HG03442 (cell line): ENCODE measurements around the gene CLDN5.

Source experiments
- ATAC-seq: cut with Tn5 transposase; IDR thresholded peaks from one replicate; pipeline ENCODE4 v1.9.1; 2021; ENCODE audit warnings: mild to moderate bottlenecking, moderate library complexity; ENCODE audit not compliant: unreplicated experiment

Gene CLDN5

GRCh38 chr22:19523240-19524169 lies 705 bp downstream of the CLDN5 start:
- no peak for ATAC-seq

GRCh38 chr22:19522881-19523239 lies 1.4 kb downstream of the CLDN5 start:
- ATAC-seq: no peak

DNA sequence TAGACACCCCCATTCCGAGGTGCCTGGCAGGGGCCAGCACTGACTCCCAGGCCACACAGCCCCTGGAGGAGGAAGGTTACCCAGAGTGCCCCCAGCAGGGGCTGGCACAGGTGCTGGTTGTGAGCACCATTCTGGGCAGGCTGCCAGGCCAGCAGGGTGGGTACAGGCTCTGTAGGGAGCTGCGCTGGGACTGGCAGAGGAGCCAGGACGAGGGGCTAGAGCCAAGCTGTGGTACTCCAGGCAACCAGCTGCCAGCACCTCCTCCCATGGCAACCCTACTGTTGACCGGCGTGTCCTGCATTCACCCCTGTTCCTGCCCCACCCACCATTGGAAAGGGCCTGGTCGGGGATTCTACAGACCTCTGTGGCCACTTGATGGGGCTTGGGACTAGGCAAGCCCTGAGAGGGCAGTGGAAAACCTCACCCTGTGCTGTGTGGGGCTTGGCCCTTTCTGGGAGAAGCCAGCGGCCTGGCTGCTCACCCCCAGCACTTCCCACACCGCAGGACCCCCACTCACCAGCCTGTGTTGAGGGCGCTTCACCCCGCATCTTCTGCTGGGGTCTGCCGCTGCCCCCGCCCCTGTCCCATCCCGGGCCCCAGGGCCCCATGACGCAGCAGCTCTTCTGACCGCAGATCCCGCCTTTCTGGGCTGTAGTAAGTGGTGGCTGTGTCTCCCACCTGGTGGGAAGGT lies 1.9 kb downstream of the CLDN5 start:
- no peak for ATAC-seq

- no peak for ATAC-seq
Measured at GRCh38 chr22:19520566-19521305, 3.5 kb downstream of the CLDN5 start.

DNA sequence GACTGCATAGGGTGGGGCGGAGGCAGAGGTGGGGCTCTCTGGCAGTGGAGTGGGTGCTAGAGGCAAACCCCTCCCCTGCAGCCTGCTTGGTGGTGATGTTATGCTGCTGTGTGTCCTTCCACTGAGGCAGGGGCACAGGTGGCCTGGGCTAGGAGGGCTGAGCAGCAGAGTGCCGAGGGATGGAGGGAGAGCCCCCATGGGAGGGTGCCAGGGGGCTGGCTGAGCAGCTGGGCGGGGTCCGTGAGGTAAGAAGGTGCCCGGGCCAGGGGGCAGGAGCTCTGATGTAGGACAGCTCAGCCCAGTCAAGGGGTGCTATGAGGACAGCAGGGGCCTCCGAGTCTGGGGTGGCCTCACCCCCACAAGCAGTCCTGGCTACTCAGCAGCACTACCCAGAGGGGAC lies 4.2 kb downstream of the CLDN5 start:
- no peak for ATAC-seq

GRCh38 chr22:19519041-19519926 lies 4.9 kb downstream of the CLDN5 start:
- ATAC-seq: no peak

DNA sequence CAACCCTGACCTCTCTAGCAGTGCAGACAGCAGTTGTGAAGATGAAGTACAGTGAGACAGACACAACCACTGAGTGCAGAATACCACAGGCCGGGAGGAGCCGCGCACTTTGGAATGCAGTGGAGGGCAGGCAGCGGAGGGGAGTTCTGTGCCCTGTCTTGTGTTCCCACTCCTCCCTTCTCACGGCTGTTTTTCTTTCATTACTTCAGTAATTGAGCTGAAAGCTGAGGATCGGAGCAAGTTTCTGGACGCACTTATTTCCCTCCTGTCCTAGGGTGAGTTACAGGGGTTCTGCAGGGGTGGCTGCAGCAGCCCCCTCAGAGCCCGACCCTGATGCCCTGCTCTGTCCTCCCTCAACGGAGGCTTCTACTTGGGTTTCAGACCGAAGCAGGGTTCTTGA lies 5.6 kb downstream of the CLDN5 start:
- ATAC-seq: no peak

DNA sequence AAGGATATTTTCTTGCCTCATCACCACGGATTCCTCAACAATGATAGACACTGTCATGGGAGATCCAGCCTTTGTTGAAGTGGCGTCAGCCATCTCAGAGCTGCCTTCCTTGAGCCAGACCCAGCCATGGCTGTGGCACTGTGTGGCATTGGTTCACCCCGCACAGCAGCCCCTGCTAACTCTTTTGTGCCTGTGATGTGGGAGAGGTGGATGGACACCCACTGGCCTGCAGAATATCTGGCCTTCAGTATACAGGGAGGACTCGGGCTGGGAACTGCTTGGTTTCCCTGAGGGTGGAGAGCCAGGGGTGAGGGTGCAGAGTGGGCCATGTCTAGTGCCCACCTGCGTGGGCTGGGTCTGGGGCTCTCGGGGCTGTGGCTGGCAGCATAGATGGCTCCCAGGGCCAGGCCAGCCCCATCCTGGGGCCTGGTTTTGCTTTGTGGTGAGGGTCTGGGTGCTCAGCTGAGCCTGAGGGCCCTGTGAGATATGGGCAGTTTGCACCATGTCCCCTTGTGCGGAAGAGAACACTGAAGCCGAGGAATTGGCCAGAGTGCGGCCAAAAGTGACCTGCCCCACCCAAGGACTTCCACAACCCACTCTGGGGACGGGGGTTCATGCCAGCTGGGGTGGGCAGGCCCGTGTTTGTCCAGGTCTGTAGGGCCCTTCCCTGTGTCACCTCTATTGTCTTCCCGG lies 6.1 kb downstream of the CLDN5 start:
- no peak for ATAC-seq

GRCh38 chr22:19517171-19517500 lies 7.1 kb downstream of the CLDN5 start:
- ATAC-seq: no peak

DNA sequence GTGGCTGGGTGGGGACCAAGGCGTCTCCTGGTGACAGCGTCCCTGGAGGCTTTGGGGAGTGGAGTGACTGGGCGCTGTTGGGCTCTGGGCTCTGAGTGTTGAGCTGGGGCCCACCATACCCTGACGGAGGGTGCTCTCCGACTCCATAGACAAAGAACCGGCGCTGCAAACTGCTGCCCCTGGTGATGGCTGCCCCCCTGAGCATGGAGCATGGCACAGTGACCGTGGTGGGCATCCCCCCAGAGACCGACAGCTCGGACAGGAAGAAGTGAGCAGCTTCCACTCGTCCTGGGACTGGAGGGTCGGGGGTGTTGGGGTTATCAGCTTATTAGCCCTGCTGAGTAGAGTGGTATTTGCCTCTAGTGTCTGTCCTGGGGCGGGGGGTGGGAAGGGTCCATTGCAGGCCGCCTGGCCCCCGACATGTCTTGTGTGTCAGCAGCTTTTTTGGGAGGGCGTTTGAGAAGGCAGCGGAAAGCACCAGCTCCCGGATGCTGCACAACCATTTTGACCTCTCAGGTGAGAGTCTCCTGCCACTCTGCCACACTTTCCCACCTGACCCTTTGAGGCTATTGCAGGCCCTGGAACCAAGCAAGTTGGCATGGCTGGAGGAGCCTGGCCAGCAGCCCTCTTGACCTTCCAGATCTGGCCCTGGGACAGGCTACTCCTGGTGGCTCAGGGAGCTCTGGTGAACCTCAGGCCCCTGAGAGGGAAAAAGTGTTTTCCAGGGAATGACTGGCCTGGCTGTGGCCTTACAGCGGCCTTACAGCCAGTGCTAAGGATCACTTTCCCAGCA lies 7.6 kb downstream of the CLDN5 start:
- ATAC-seq: no peak

- ATAC-seq: no peak
Measured at GRCh38 chr22:19515654-19516377, 8.4 kb downstream of the CLDN5 start.

- ATAC-seq: no peak
Measured at GRCh38 chr22:19514831-19515565, 9.2 kb downstream of the CLDN5 start.

- no peak for ATAC-seq
Measured at GRCh38 chr22:19513823-19514222, 10.4 kb downstream of the CLDN5 start.

DNA sequence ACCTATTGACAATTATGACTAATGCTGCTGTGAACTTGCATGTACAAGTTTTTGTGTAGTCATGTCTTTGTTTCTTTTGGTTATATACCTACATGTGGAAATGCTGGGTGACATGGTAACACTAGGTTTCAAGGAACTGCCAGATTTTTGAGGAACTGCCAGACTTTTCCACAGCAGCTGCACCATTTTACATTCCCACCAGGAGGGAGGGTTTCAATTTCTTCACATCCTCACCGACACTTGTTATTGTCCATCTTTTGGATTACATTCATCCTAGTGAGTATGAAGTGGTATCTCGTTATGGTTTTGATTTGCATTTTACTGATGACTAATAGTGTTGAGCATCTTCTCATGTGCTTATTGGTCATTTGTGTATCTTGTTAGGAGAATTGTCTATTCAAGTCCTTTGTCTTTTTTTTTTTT lies 13.3 kb downstream of the CLDN5 start:
- ATAC-seq: no peak

GRCh38 chr22:19509923-19510322 lies 14.3 kb downstream of the CLDN5 start:
- ATAC-seq: no peak

- ATAC-seq: no peak
Measured at GRCh38 chr22:19509191-19509590, 15.0 kb downstream of the CLDN5 start.

DNA sequence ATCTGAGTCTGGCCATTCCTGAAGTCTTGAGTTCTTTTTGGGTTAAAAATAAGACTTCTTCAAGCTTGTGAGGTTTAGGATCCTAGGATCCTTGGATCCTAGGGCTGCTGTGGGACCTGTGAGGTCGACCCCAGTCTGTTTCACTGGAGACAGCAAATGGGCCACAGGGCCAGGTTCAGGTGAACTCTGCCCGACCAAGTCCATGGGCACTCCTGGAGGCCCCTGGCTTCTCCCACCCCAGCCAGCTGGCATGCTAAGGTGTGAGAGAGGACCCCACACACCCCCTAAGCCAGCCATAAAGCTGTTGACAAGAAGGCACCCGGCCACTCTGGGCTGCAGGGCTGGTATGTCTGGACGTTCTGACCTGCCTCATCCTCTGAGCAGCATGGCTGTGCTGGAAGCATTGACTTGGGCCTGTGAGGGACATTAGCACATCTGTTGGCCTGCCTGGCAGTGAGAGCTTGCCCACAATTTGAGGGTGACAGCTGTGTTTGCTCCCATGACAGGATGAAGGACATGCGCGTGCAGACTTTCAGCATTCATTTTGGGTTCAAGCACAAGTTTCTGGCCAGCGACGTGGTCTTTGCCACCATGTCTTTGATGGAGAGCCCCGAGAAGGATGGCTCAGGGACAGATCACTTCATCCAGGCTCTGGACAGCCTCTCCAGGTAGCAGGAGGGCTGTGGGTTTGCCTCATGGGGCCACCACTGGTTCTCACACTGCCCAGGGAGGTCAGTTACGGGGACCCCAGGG lies 16.0 kb downstream of the CLDN5 start:
- ATAC-seq: no peak
